Measurements from ENCODE around the gene BOD1L2. TPM values are rescaled to one million over a fixed set of nuclear protein-coding genes. Genes with fewer than 3 reads are reported as not detected.

The BOD1L2 gene
- total and polyA plus RNA-seq, 2 of the 13 experiments (the other 11 are each of a cell fraction or from before 2014, with no cell fraction given), result not detected

DNA sequence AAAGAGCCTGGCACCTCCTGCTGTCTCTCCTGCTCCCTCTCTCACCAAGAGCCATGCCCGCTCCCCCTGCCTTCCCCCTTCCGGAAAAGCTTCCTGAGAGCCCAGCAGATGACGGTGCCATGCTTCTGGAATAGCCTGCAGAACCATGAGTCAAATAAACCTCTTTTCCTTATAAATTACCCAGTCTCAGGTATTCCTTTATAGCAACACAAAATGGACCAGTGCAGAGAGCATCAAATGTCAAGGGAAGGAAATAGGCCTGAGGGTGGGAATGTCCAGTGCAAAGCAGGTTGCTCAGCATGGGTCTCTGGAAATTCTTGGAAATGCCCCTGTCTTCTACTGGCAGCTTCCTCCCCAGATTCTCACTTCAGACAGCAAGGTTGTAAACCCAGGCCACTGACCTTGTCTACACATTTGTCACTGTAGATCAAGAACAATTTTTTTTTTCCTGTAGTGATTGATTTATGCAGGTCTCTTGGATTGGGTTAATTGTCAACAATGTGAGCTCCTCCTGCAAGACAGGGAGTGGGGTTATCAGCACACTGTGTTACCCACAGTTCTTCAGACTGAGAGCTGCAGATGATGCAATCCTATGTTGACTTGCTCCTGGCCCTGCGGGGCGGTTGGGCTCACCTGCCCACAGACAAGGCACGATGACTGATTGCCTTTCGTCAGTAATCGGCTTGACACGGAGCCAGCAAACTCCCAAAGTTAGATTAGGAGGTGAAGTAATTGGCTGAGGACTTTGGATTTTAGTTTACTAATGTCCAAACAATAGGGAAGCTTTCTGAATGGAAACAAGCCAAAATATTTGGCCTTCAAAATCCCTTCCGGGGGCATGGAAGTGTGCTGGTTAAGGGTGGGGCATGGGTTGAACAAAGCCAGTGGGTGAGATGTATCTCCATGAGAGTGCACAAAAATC is 5.4 kb upstream of the BOD1L2 start (continued):
- TF ChIP-seq, protein P1, sequence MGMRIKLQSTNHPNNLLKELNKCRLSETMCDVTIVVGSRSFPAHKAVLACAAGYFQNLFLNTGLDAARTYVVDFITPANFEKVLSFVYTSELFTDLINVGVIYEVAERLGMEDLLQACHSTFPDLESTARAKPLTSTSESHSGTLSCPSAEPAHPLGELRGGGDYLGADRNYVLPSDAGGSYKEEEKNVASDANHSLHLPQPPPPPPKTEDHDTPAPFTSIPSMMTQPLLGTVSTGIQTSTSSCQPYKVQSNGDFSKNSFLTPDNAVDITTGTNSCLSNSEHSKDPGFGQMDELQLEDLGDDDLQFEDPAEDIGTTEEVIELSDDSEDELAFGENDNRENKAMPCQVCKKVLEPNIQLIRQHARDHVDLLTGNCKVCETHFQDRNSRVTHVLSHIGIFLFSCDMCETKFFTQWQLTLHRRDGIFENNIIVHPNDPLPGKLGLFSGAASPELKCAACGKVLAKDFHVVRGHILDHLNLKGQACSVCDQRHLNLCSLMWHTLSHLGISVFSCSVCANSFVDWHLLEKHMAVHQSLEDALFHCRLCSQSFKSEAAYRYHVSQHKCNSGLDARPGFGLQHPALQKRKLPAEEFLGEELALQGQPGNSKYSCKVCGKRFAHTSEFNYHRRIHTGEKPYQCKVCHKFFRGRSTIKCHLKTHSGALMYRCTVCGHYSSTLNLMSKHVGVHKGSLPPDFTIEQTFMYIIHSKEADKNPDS (CRISPR knock-in tag; IDR thresholded peaks at IDR 0.05), result no peak
- TF ChIP-seq, protein P2, sequence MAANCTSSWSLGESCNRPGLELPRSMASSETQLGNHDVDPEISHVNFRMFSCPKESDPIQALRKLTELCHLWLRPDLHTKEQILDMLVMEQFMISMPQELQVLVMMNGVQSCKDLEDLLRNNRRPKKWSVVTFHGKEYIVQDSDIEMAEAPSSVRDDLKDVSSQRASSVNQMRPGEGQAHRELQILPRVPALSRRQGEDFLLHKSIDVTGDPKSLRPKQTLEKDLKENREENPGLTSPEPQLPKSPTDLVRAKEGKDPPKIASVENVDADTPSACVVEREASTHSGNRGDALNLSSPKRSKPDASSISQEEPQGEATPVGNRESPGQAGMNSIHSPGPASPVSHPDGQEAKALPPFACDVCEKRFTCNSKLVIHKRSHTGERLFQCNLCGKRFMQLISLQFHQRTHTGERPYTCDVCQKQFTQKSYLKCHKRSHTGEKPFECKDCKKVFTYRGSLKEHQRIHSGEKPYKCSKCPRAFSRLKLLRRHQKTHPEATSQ (CRISPR knock-in tag; IDR thresholded peaks at IDR 0.05; ENCODE audit: borderline replicate concordance), result 0 out of 2 replicates have a peak, but pooled peaks have one; percentile 44
- TF ChIP-seq ZFP41 (CRISPR knock-in tag; IDR thresholded peaks at IDR 0.05; ENCODE audit: borderline replicate concordance) (no peak), PHF21A (CRISPR knock-in tag; IDR thresholded peaks at IDR 0.05) (peak; percentile 65; the same call in 1 of the 2 replicates), NR2F6 (IDR thresholded peaks at IDR 0.05) (peak; percentile 53; the same call in 1 of the 2 replicates), NR2F6 (CRISPR knock-in tag; IDR thresholded peaks at IDR 0.05) (peak; percentile 61; the same call in 1 of the 2 replicates), ZFY (CRISPR knock-in tag; IDR thresholded peaks at IDR 0.05) (no peak), GTF2F1 (IDR thresholded peaks at IDR 0.05; ENCODE audit: low read length) (no peak), POLR2AphosphoS5 (IDR thresholded peaks at IDR 0.05; ENCODE audit: low read depth, low read length) (no peak), TOE1 (CRISPR knock-in tag; IDR thresholded peaks at IDR 0.05) (no peak), ZFP62 (CRISPR knock-in tag; IDR thresholded peaks at IDR 0.05) (no peak), GATAD1 (CRISPR knock-in tag; IDR thresholded peaks at IDR 0.05) (no peak), IRX3 (CRISPR knock-in tag; IDR thresholded peaks at IDR 0.05; ENCODE audit: borderline replicate concordance, low read depth) (no peak), NR2F2 (IDR thresholded peaks at IDR 0.05; ENCODE audit: borderline replicate concordance, low read depth) (0 out of 2 replicates have a peak, but pooled peaks have one; percentile 32)
- TF ChIP-seq, protein P3, sequence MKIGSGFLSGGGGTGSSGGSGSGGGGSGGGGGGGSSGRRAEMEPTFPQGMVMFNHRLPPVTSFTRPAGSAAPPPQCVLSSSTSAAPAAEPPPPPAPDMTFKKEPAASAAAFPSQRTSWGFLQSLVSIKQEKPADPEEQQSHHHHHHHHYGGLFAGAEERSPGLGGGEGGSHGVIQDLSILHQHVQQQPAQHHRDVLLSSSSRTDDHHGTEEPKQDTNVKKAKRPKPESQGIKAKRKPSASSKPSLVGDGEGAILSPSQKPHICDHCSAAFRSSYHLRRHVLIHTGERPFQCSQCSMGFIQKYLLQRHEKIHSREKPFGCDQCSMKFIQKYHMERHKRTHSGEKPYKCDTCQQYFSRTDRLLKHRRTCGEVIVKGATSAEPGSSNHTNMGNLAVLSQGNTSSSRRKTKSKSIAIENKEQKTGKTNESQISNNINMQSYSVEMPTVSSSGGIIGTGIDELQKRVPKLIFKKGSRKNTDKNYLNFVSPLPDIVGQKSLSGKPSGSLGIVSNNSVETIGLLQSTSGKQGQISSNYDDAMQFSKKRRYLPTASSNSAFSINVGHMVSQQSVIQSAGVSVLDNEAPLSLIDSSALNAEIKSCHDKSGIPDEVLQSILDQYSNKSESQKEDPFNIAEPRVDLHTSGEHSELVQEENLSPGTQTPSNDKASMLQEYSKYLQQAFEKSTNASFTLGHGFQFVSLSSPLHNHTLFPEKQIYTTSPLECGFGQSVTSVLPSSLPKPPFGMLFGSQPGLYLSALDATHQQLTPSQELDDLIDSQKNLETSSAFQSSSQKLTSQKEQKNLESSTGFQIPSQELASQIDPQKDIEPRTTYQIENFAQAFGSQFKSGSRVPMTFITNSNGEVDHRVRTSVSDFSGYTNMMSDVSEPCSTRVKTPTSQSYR (CRISPR knock-in tag; IDR thresholded peaks at IDR 0.05; ENCODE audit: borderline replicate concordance), result peak; percentile 33; the same call in 1 of the 2 replicates
- TF ChIP-seq, protein P4, sequence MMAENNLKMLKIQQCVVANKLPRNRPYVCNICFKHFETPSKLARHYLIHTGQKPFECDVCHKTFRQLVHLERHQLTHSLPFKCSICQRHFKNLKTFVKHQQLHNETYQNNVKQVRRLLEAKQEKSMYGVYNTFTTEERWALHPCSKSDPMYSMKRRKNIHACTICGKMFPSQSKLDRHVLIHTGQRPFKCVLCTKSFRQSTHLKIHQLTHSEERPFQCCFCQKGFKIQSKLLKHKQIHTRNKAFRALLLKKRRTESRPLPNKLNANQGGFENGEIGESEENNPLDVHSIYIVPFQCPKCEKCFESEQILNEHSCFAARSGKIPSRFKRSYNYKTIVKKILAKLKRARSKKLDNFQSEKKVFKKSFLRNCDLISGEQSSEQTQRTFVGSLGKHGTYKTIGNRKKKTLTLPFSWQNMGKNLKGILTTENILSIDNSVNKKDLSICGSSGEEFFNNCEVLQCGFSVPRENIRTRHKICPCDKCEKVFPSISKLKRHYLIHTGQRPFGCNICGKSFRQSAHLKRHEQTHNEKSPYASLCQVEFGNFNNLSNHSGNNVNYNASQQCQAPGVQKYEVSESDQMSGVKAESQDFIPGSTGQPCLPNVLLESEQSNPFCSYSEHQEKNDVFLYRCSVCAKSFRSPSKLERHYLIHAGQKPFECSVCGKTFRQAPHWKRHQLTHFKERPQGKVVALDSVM (CRISPR knock-in tag; IDR thresholded peaks at IDR 0.05), result no peak
- TF ChIP-seq, protein P5, sequence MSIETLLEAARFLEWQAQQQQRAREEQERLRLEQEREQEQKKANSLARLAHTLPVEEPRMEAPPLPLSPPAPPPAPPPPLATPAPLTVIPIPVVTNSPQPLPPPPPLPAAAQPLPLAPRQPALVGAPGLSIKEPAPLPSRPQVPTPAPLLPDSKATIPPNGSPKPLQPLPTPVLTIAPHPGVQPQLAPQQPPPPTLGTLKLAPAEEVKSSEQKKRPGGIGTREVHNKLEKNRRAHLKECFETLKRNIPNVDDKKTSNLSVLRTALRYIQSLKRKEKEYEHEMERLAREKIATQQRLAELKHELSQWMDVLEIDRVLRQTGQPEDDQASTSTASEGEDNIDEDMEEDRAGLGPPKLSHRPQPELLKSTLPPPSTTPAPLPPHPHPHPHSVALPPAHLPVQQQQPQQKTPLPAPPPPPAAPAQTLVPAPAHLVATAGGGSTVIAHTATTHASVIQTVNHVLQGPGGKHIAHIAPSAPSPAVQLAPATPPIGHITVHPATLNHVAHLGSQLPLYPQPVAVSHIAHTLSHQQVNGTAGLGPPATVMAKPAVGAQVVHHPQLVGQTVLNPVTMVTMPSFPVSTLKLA (IDR thresholded peaks at IDR 0.05), result no peak
- TF ChIP-seq, protein P6, sequence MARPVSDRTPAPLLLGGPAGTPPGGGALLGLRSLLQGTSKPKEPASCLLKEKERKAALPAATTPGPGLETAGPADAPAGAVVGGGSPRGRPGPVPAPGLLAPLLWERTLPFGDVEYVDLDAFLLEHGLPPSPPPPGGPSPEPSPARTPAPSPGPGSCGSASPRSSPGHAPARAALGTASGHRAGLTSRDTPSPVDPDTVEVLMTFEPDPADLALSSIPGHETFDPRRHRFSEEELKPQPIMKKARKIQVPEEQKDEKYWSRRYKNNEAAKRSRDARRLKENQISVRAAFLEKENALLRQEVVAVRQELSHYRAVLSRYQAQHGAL (CRISPR knock-in tag; IDR thresholded peaks at IDR 0.05; ENCODE audit: not compliant biosample characterization), result no peak
